GM18526 (cell line): ENCODE measurements around the gene RAB31.

ENCODE experiments used
- POLR2A ChIP-seq: IDR thresholded peaks from 3 replicates; pipeline ENCODE4 v1.6.1; 2011; ENCODE audit not compliant: insufficient read length; ENCODE audit errors: extremely low read depth

Gene RAB31

GRCh38 chr18:9802175-9803062, 94.3 kb downstream of the RAB31 start:
- no peak for TF ChIP-seq POLR2A

DNA sequence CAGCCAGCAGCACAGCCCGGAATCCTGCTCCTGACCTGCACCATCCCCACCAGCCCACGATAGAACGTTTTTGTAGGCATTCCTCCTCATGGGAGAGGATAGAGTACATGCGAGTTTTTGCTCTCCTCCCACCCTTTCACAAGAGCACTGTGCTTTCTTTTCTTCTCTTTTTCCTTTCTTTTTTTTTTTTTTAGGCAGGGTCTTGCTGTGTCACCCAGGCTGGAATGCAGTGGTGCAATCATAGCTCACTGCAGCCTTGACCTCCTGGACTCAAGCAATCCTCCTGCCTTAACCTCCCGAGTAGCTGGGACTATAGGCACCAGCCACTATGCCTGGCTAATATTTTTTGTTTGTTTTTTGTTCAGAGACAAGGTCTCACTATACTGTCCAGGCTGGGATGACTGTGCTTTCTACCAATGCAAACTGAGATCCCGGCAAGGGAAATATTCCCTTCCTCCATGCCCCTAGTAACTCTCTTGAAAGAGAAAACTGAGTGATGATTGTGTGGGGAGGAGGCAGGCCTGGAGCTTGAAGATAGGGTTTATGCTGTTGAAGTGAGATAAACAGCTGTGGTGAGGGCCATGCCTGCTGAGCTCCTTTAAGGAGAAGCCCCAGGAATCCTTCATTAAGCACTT, 95.1 kb downstream of the RAB31 start:
- TF ChIP-seq POLR2A: no peak

- no peak for TF ChIP-seq POLR2A
Observed at GRCh38 chr18:9803698-9804516, 95.8 kb downstream of the RAB31 start.

DNA sequence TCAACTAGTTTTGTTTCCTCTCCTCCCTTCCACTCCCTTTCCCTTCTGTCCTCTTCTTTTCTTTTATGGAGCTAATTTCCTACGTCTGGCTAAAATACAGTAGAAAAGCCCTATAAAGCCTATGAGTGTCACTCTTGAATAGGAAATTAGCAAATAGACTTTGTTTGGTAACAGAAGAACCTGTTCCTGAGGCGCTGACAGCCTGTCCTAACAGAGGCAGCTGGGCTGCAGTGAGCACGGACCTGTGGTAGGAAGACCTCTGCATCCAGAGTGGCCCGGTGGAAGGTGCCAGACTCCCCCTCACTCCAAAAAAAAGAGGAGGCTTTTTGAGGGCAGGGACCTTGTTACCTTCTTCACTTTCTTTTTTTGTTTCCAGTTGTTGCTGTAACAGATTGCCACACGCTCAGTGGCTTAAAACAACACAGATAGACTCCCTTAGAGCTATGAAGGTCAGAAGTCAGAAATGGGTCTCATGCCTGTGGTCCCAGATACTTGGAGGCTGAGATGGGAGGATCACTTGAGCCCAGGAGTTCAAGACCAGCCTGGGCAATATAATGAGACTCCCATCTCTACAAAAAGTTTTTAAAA, 96.5 kb downstream of the RAB31 start:
- no peak for TF ChIP-seq POLR2A

GRCh38 chr18:9806905-9807304, 98.8 kb downstream of the RAB31 start:
- TF ChIP-seq POLR2A: no peak

DNA sequence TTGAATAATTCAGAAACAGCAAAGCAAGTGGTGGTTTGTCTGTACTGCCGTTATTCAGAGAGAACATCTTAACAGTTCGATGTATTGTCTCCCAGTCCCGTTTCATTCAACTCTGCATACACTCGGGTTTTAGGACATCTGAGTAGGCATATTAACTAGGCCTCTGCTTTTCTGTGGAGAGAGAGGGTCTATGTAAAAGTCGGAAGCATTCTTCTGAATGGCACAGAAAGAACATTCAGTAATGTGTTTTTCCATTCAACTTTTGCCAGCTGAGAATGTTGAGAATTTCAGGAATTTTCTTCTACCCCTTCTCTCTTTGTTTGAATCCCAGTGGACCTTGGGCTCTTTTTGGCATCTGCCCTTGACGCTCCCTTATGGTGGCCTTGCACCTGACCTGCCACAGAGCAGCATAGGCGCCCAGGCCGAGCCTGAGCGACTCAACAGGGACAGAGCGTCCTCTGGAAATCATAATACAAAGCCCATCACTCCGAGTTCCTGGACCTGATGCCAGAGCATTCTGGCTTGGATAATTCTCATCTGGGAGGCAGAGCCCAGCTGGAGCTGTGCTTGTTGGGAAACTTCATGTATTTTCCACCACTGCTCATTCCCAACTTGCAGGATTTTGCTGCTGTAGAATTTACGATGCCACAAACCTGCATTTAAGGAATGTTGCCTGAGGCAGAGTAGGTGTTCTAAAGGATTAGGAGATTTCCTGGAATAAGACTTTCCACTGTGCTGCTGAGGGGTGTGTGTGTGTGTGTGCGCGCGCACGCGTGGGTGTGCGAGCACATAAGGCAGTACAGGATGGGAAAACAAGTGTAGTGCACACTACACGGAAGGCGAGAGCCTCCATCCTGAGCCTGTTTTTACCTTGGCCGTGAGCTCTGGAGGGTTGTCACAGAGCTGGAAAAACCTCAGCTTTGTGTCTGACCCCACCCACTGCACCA, 100.5 kb downstream of the RAB31 start:
- TF ChIP-seq POLR2A: no peak

DNA sequence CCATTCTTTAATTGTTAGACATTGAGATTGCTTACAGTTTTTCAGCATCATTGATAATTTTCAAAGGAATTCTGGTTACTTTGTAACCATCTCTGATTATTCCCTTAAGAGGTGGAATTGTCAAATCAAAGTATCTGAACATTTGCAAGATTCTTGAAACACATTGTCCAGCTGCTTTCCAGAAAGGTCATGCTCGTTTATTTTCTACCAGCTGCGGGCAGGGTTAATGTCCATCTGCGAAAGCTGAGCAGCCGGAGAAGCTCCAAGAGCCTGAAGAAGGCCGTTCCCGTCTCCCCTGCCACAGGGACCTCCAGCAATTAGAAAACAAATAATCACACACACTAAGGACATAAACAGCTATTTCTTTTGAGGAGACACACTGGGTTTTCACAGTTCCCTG, 101.6 kb downstream of the RAB31 start:
- no peak for TF ChIP-seq POLR2A

DNA sequence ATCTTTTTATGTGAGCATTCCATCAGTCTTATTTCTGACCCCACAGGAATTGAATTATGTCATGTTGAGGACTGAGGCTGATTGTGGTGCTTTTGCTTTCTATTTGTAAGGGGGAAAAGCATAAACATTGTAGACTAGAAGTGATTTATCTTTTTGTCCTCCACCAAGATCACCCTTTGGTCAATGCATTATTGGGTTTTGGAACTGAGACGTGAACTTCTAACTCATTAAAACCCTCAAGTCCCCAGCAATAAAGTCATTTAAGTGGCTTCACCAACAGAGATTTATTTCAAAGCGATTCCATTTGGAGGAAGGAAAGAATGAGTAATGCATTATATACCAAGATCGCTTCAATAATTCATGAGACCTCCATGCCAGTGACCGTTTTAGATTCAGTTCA, 102.2 kb downstream of the RAB31 start:
- no peak for TF ChIP-seq POLR2A

DNA sequence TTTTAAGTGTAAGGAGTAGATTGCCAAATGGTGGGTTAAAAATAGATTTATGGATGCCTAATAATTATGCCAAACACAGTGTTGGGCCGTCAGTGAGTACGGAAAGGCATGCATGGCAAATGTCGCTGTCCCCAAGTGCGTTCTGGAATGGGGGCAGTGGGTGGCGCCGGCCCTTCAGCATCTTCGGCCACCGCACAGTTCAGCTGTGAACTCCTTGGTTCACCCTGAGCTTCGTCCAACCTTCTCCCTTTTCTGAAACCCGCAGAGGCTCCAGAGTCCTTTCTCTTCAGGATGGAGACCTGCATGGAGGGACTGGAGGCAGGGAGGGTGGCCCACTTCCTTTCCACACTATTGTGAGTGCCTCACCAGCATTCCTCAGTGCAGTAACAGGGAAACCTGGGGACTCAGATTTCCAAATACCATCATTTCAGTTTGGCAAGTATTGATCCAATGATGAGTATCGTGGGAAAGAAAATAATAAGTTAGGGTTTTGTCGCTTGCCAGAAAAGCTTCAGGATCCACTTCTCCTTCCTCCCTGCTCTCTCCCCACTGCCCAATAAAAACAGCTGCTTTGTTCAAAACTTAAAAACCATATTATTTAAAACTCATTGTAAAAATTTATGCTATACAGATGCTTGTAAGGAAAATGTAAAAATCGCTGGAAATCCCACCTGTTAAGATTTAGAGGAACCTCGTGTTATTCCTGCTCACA, 103.0 kb downstream of the RAB31 start:
- no peak for TF ChIP-seq POLR2A

DNA sequence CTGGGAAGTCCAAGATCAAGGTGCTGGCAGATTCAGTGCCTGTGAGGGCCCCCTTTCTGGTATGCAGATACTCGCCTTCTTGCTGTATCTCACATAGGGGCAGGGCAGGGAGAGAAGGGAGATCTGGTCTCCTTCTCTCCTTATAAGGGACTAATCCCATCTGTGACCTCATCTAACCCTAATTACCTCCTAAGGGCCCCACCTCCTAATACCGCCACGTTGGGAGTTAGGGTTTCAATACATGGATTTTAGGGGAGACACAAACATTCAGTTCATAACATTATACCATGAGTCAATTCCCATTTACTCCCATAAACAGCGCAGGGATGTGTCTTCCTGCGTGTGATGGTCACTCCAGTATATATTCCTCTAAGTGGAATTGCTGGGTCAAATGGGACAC, 103.9 kb downstream of the RAB31 start:
- TF ChIP-seq POLR2A: no peak

- TF ChIP-seq POLR2A: no peak
Observed at GRCh38 chr18:9814431-9814830, 106.3 kb downstream of the RAB31 start.

- TF ChIP-seq POLR2A: no peak
Observed at GRCh38 chr18:9817286-9817685, 109.2 kb downstream of the RAB31 start.

DNA sequence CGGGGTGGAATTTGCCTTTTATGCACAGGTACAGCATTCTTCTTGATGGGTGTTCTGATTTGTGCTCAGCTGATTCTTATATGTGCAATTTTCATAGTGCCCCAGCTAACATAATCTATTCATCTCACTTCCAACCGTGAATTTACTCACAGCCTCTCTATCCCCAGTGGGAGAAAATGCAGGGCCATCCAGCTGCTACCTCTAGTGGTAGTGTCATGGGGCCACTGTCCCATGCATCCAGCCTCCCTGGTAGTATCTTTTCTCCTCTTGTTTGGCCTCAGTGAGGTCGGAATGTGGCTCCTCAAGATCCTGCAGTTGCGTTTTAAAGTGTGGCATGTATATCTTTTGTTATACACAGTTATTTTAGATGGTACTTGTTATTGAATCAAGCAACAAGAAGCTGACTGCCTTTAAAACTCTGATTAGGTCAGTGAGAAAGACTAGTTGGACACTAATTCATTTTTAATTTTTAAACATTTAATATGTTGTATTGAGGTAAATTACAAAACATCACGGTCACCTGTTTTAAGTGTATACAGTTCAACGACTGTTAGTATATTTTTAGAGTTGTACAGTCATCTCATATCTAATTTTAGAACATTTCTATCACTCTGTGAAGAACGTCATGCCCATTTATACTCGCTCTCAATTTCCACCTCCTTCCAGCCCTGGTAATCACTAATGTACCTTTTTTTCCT, 109.8 kb downstream of the RAB31 start:
- no peak for TF ChIP-seq POLR2A

DNA sequence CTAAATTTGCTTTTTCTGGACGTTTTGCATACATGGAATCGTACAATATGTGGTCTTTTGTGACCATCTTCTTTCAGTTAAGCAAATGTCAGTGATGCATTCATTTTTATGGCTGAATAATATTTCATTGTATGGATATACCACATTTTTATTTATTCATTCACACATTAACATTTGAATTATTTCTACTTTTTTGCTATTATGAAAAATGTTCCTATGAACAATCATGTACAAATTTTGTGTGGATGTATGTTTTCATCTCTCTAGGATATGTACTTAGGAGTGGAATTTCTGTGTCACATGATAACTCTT, 110.3 kb downstream of the RAB31 start:
- no peak for TF ChIP-seq POLR2A

GRCh38 chr18:9820127-9820526, 112.0 kb downstream of the RAB31 start:
- TF ChIP-seq POLR2A: no peak
